Measurements from ENCODE around the gene TEX48. TPM values are rescaled to one million over a fixed set of nuclear protein-coding genes. Genes with fewer than 3 reads are reported as not detected.

Gene TEX48
- total RNA-seq, 4 donors from 2014 or later: not detected

- no peak for DNase-seq (ENCODE audit: low spot score in 2 of 2)
- TF ChIP-seq POLR2A (IDR thresholded peaks at IDR 0.05): no peak
- no peak for TF ChIP-seq CTCF (IDR thresholded peaks at IDR 0.05)
- intact Hi-C loops (cut with DNase I; ENCODE audit: low total_unique reads): loop anchor here (10.0 kb wide), 1 partner anchor 326 kb away; no protein-coding TSS in a partner anchor
- H3K4me3 ChIP-seq (ENCODE audit: low read depth, poor library complexity, severe bottlenecking): no peak overlapping the region
- 93 to 96% methylated on average over 4 of the region's 4 CpGs for WGBS, 2 donors
Observed at GRCh38 chr9:114688379-114688778, 6.4 kb upstream of the TEX48 start.

GRCh38 chr9:114687034-114687433 is 5.0 kb upstream of the TEX48 start:
- intact Hi-C loops (cut with DNase I; ENCODE audit: low total_unique reads): loop anchor here (10.0 kb wide), 1 partner anchor 328 kb away; no protein-coding TSS in a partner anchor
- H3K4me3 ChIP-seq (ENCODE audit: low read depth, poor library complexity, severe bottlenecking): no peak overlapping the region
- no peak for TF ChIP-seq CTCF (IDR thresholded peaks at IDR 0.05)
- TF ChIP-seq POLR2A (IDR thresholded peaks at IDR 0.05): no peak
- no peak for DNase-seq (ENCODE audit: low spot score in 2 of 2)

GRCh38 chr9:114685951-114686350 is 4.0 kb upstream of the TEX48 start:
- WGBS, 2 donors: 84 to 91% methylated on average over 5 of the region's 5 CpGs
- TF ChIP-seq CTCF (IDR thresholded peaks at IDR 0.05): no peak
- TF ChIP-seq POLR2A (IDR thresholded peaks at IDR 0.05): no peak

GRCh38 chr9:114684036-114684435 is 2.0 kb upstream of the TEX48 start:
- no peak overlapping the region for H3K4me3 ChIP-seq (ENCODE audit: low read depth, poor library complexity, severe bottlenecking)
- no peak for DNase-seq (ENCODE audit: low spot score in 2 of 2)
- 82 to 87% methylated on average over 6 of the region's 6 CpGs for WGBS, 2 donors
- TF ChIP-seq CTCF (IDR thresholded peaks at IDR 0.05) (no peak), POLR2A (IDR thresholded peaks at IDR 0.05) (no peak)
- intact Hi-C loops (cut with DNase I; ENCODE audit: low total_unique reads): loop anchor here (10.0 kb wide), 1 partner anchor 331 kb away; no protein-coding TSS in a partner anchor

More at GRCh38 chr9:114685951-114686350, 4.0 kb upstream of the TEX48 start:
- intact Hi-C loops (cut with DNase I; ENCODE audit: low total_unique reads): loop anchor here (10.0 kb wide), 1 partner anchor 329 kb away; no protein-coding TSS in a partner anchor
- H3K4me3 ChIP-seq (ENCODE audit: low read depth, poor library complexity, severe bottlenecking): no peak overlapping the region
- DNase-seq (ENCODE audit: low spot score in 2 of 2): no peak

GRCh38 chr9:114682846-114683245 is 854 bp upstream of the TEX48 start:
- no peak for DNase-seq (ENCODE audit: low spot score in 2 of 2)
- TF ChIP-seq CTCF (IDR thresholded peaks at IDR 0.05) (no peak), POLR2A (IDR thresholded peaks at IDR 0.05) (no peak)
- intact Hi-C loops (cut with DNase I; ENCODE audit: low total_unique reads): loop anchor here (10.0 kb wide), 1 partner anchor 332 kb away; no protein-coding TSS in a partner anchor
- 88 to 90% methylated on average over 3 of the region's 3 CpGs for WGBS, 2 donors
- H3K4me3 ChIP-seq (ENCODE audit: low read depth, poor library complexity, severe bottlenecking): no peak overlapping the region

Data from lower leg skin (tissue), 4 donors.